Myocyte (in vitro differentiated cells): ENCODE measurements around the gene MGAT5B. TPM values are rescaled to one million over a fixed set of nuclear protein-coding genes. Genes with fewer than 3 reads are reported as not detected.
A peak's percentile ranks its signal among the peaks of the same experiment; 100 is the strongest.

Experiments
- DNase-seq: peaks from one replicate; pipeline ENCODE4 v3.0.0-alpha.2; 2012; ENCODE audit warnings: low read depth
- total RNA-seq: library from RNA; depleted of rRNA; stranded (reverse); fragments of >200 nt; gene quantifications from 2 replicates; pipeline ENCODE4 v1.2.3, GENCODE V29; 2014

The MGAT5B gene
- total RNA-seq, 1 donor from 2014 or later, result 0.11 TPM

DNA sequence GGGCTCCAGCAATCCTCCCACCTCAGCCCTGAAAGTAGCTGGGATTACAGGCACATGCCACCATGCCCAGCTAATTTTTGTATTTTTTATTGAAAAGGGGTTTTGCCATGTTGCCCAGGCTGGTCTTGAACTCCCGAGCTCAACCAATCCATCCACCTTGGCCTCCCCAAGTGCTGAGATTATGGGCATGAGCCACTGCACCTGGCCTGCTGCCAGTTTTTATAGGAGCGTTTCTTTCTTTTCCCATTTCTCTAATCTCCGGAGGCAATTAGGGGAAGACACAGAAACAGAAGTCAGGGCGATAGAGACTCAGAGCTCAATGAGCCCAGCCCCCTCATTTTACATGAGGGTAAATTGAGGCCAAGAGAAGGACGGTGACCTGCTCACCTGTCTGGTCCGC lies 10.4 kb downstream of the MGAT5B start:
- no peak for DNase-seq

DNA sequence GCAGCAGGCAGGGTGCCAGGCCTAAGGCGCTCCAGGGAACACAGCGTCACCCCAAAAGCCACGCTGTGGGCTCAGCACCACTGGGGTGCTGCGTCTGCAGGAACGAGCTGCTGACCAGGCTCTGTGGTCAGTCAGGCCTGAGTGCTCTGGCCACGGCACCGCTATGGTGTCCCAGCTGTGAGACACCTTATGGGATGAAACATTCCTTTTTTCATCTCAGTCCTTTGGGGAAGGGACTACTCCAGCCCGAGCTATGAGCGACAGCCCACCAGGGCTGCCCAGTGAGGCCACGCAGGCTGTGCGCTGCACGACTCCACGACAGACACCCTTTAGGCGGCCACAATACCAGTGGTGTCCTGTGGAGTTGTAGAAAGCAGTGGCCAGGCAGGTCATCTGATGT lies 11.1 kb downstream of the MGAT5B start:
- DNase-seq, result no peak

DNA sequence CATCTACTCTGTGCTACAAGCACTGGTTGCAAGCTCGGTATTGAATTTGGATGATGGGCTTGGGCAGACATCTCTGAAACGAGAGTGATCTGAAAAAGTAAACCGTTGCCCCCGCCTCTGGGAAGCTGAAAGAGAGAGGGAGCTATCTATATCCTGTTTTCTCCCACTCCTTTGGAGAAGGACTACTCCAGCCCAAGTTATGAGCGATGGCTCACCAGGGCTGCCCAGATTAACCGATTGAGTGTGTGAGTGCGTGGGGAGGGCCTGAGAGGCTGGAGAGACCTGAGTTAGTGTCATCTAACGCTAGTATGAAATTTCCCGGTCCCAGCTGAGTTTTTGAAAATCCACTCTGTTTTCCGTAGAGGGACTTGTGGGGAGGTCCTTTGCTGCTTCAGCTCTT lies 11.5 kb downstream of the MGAT5B start:
- no peak for DNase-seq

DNA sequence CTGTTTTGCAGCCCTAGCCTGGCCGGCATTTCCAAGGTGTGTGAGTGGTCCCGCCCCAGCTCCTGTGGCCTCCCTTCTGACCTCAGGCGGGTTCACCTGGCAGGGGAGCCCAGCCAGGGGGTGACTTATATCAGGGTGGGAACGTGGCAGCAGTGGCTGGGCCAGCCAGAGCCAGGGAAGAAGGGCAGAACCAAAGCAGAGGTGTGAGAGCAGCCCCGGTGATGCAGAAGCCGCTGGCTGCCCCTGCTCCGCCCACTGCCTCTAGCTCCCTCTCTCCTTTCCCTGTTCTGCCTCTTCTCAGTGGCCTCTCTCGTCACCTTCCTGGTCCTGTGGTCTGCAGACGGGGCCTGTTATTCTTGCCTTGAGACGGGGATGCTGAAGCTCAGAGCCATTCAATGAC lies 12.1 kb downstream of the MGAT5B start:
- no peak for DNase-seq

DNA sequence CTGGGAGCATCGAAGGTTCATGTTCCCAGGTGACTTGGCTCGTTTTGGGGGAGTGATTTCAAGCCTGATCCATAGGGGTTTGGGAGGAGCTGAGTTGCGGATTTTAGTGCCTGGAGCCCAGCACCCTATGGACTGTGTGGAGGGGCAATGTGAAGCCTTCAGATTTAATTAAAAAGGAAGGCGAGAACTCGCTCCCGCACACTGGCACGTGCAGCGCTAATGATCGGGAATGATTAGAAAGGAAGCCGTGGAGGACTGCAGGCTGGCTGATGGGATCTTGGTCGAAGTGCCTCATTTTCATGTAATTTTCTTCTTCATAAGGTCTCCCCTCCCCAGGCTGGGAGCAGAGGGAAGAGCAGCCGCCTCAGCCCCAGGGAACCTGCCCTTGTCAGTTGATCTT lies 12.8 kb downstream of the MGAT5B start:
- no peak for DNase-seq

DNA sequence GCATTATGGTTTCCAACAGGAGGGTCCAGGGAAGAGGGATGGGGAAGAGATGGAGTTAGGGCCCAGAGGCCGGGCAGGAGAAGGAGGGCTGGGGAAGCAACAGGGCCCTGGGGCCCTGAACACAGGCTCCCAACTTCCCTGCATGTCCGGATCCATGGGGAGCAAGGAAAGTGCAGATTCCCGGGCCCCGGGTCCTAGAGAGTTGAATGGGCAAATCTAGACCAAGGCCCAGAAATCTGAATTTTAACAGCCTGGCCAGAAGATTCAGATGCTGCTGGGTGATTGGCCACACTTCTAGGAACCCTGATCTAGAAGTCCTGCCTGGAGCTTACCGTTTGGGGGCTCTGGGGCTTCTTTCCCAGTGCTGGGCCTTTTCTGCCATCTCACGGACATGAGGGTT lies 13.2 kb downstream of the MGAT5B start:
- no peak for DNase-seq

DNA sequence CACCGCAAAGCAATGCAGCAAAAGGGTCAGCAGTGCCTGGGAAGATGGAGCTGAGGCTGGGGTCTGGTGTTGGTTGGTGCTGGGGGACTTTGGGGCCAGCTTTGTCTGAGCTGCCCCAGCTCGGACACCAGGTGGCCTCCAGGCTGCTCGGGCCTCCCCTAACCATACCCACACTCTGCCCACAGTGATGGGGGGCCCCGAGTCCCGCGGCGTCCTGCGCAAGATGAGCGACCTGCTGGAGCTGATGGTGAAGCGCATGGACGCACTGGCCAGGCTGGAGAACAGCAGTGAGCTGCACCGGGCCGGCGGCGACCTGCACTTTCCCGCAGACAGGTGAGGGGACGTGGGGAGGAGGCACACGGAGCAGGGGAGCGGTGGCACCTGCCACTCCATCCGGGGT lies 13.8 kb downstream of the MGAT5B start:
- DNase-seq, result no peak

DNA sequence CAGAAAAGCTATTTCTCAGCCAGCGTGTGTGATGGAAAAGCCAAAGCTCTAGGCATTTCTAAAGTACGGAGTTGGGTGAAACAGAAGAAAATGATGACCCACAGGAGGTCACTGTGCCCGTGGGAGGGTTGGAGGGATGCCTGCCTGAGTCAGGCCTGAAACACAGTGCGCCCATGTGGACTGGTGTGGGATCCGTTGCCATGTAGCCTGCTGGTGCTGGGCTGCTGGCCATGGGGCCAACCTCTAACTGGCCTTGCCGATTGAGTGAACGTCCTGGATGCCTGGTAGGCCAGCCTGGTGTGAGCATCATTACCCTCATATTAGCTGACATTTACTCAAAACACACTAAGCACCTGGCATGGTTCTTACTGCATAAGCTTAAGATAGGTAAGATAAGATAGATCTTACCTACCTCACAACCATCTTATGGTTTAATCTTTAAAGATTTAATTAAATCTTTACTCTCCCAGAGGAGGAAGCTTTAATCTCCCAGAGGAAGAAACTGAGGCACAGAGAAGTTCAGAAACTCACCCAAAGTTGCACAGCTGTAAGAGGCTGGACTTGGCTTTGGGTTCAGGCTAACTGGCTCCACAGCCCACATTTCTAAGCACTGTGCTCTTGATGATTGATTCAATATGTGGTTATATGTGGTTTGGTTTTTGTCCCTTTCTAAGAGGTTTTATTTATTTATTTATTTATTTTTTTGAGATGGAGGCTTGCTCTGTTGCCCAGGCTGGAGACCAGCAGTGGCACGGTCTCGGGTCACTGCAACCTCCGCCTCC lies 15.7 kb downstream of the MGAT5B start:
- no peak for DNase-seq

DNA sequence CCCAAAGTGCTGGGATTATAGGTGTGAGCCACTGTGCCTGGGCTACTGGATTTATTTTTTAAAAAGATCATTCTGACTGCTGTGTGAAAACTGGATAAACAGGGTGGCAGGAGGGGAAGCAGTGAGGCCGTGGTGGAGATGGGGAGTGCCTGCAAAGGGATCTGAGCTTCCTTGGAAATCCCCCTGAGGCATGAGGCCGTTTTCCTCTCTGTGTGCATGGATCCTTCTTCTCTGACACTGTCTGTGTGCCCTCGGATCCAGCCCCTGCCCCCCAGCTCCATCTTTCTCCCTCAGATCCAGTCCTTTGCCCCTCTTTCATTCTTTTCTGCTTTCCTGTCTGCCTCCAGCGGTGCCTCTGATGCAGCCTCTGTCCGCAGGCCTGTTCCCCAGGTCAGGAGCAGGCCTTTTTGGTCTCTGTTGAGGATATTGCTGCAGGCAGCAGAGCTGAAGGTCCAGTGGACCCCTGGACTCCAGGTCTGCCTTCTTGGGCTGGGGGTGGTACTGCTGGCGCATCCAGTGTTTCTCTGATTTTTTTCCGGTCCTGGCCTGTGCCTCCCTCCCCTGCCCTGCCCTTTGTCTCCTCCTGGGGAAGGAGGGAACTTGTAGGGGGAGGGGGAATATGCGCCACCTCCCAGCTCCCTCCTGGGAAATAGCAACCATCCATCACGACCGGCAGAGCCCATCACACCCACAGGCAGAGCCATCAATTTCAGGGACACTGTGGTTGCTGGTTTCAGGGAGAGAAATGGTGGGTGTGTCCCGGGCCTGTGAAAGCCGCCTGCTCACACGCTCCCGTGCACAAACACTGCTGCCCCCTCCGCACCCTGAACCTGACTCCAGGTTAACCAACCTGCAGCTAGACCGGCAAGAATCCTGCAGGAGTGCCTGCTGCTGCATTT lies 17.0 kb downstream of the MGAT5B start:
- DNase-seq, result no peak

DNA sequence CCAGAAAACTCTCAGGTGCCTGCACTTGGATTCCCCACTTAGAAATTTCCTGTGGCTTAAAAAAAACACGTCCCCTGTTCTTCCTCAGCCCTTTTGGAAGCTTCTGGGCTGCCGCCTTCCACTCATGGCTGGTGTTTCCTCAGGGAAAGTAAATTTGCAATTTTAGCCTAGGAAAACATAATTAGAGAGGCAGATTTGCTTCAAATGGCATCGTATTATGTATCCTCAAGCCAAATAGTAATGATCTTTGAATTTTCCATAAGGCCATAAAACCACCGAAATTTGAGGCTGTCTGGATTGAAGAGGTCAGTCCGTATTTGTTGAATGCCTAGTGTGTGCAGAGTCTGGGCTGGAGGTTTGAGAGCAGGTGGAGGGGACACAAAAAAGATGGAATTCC lies 17.7 kb downstream of the MGAT5B start:
- no peak for DNase-seq

DNA sequence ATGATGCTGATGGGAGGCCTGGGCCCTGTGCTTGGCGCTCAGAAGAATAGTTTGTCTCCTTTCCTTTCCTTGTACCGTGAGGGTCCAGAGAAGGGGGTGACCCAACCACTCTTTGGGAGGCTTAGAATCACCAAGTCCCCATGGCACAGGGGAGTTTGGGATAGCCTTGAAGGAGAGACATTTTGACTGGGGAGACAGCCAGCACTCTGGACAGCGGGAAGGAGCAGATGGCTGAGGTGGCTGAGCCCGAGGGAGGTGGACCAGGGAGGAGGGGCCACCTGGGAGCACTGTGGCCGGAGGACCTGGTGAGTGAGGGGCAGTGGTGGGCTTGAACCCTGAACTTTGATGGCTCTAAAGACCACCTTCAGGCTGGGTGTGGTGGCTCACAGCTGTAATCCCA lies 18.2 kb downstream of the MGAT5B start:
- DNase-seq, result no peak

DNA sequence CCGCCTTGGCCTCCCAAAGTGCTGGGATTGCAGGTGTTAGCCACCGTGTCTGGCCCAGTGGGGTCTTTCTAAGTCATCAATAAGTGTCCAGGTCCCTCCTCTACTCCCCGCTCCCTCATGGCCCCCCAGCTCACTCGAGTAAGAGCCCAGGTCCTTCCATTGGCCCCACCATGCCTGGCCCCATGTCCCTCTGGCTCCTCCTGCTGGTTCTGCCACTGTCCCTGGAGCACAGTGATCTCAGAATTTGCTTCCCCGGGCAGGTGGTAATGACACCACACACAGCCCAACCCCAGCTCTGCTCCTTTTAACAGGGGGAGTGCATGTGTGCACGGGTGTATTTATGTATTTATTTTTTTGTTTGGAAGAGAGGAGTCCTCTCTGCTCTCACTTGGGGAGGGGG lies 19.6 kb downstream of the MGAT5B start:
- no peak for DNase-seq

DNA sequence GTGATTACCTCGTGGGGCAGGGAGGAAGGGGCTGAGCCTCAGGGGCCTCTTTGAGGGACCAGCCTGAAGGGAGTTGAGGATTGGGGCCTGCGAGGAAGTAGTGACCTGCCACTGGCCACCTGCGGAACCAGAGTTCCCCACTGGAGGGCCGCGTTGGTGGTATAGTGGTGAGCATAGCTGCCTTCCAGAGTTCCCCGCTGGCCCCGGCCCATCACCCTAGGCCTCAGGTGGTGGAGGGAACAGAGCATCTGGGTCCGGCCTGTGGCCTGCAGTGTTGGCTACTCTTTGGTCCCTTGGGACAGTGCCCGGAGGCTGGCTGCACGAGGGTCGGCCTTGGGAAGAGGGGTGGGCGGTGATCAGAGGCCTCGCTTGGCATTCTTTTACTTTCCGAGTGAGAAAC lies 20.5 kb downstream of the MGAT5B start:
- no peak for DNase-seq

DNA sequence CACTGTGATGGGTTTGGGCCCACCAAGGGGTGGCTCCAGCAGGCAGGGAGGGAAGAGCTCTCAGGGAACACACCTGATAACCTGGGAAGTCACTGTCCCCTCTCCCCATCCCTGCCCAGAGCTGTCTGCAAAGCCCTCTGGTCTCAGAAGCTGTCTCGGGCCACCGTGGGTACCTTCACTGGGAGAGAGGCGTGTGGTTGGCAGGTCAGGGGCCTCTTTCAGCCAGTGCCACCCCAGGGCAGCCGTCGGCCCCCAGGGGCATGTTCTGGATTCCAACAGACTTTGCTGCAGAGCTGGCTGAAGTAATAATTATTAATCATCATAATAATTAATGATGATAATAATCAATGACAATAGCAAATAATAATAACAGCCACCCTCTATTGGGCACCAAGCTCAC lies 21.1 kb downstream of the MGAT5B start:
- no peak for DNase-seq

DNA sequence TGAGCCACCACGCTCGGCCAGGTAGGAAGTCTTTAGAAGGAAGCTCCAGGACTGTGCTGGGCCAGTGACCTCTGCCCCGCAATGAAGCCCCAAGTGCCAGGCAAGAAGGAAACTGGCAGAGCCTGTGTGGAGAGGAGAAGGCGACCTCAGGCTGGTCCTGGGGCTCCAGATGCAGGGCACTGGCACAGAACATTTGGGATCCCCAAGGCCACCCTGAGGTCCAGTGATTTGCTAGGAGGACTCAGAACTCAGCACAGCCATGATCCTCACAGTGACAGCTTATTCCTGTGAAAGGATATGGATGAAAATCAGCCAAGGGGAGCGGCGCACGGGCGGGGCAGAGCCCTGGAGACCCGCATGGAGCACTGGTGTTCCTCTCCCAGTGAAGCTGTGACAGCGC lies 24.1 kb downstream of the MGAT5B start:
- no peak for DNase-seq

DNA sequence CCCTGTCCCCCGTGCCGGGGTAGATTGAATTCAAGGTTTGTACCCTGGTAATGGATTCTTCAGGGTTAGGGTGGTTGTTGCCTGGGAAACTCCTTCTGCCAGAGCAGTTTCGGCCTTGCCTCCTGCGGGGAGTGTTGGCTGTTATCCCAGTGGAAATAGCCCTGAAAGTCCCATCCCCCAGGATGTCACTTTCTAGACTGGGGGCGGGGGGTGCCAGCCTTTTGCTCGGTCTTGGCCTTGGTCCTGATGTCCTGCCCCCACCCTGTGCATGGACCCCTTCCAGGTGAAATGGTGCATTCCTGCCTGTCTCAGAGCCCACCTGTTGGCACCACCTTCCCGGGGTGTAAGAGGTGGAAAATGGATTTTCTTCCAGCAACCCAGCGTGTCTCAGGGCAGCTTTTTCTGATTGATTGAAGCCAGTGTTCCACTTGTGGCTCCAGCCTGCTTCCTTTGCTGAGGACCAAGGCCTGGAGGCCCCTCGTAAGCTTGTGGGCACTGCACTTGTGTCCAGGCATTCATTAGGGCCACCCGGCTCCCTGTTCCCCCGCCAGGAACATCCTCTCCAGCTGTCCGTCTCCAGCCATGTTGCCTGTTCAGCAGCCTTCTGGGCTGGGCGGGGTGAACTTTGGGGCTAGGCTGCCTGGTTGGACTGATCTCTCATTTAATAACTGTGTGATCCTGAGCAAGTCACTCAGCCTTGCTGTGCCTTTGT lies 25.6 kb downstream of the MGAT5B start:
- peak; percentile 54 for DNase-seq

DNA sequence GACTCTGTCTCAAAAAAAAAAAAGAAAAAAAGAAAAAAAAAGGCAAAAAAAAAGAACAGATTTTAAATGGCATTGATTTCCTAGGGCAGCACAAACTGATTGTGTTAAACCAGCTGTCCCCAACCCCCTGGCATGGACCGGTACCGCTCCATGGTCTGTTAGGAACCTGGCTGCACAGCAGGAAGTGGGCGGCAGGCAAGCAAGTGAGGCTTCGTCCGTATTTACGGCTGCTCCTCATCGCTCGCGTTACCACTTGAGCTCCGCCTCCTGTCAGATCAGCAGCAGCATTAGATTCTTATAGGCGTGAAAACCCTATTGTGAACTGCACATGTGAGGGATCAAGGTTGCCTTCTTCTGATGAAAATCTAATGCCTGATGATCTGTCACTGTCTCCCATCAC lies 26.6 kb downstream of the MGAT5B start:
- DNase-seq, result no peak

DNA sequence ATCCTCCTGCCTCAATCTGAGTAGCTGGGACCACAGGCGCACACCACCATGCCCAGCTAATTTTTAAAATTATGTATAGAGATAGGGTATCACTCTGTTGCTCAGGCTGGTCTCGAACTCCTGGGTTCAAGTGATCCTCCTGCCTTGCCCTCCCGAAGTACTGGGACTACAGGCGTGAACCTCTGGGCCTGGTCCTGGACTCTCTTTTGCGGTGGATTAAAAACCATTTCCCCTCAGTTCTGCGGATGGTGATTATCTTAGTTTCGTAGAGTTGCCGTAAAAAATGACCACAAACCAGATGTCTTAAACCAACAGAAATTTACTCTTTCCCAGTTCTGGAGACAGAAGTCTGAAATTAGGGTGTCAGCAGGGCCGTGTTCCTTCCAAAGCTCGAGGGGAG lies 28.8 kb downstream of the MGAT5B start:
- DNase-seq, result no peak

DNA sequence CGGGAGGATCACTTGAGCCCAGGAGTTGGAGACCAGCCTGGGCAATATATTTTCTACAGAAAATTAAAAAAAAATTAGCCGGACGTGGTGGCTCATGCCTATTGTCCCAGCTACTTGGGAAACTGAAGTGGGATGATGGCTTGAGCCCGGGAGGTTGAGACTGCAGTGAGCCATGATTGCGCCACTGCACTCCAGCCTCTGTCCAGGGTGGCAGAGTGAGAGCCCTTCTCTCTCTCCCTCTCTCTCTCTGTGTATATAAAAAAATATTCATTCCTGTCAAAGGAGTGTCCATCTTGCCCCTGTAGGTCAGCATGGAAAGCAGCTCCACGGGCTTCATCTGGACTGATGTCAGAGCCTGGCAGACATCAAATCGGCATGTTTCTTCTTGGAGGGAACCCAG lies 31.2 kb downstream of the MGAT5B start:
- DNase-seq, result no peak

DNA sequence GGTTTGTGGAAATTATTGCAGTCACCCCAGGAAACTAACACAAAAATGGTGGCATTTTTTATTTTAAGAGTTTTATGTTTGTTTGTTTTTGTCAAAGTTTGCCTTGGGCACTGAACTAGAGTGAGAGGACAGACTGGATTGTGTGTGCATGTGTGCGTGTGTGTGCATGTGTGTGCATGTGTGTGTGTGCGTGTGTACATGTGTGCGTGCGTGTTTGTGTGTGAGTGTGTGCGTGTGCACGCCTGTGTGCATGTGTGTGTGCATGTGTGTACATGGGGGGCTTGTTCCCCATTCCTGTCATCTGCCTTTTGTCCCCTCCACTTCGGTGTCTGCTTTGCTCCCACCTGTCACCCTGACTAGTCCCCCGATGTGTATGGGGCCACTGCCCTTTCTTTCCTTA lies 32.5 kb downstream of the MGAT5B start:
- DNase-seq, result no peak

DNA sequence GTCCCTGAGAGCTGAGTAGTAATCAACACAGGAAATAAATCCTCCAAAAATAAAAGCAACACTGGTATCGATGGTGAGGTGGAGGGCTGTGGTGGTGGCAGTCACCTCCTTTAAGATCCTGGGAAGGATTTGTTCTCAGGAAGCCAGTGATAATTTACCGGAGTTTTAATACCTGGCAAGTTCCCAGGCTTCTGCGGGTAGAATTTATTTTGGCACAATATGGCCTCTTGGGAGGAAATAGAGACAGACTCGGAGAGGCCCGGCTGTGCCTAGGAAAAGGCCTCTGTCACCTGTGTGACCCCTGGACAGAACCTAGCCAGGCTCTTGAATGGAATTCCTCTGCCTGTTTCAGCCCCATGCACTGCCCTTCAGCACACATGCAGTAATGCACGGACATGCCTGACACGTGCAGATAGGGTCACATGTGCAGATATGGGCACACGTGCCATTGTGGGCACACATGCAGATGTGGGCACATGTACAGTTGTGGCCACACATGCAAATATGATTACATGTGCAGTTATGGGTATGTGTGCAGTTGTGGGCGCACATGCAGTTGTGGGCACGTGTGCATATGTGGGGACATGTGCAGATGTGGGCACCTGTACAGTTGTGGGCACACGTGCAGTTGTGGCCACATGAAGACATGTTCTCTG lies 33.5 kb downstream of the MGAT5B start:
- DNase-seq, result no peak

DNA sequence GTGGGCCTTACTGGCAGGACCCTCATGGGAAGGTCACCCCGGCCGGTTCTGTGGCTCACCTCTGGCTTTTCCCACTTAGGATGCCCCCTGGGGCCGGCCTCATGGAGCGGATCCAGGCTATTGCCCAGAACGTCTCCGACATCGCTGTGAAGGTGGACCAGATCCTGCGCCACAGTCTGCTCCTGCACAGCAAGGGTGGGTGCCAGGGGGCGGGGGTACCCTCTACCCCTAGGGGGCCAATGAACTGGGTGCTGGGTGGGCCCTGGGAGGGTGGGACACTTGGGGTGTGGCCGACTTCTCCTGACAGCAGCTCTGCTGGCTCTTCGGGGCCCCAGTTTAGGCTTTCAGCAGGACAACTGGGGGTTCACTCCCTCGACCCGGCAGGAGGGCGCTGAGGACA lies 34.3 kb downstream of the MGAT5B start:
- no peak for DNase-seq
